ENCODE measurements around the gene INF2.

Gene INF2

DNA sequence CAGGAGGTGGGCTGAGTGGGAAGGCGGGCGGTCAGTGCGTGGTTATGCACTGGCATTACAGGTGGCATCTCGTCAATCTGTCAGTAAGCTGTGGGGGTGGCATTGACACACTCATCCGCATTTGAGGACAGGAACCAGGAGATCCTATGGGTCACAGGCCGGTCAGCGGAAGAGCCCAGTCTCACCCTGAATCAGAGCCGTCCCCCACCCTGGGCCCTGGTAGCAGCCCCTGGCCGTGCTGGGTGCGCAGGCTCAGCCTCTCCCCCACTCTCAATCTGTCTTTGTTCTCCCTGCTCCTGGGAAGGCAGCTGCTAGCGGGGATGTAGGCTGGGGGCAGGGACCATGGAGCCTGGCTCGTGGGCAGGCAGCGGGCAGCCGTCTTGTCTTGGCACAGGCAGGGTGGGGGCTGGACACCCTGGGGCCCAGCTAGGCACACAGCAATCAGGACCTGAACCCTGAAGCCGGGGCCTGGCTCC, 5.1 kb downstream of the INF2 start:
- no peak overlapping the region for H3K4me3 ChIP-seq (ENCODE audit: low read depth, low read length)
- no peak for DNase-seq (ENCODE audit: low read depth)
- no peak for TF ChIP-seq CTCF (conservative IDR thresholded peaks at IDR 0.05; ENCODE audit: low read depth, low read length)

- DNase-seq (ENCODE audit: low read depth), result no peak
- no peak overlapping the region for H3K4me3 ChIP-seq (ENCODE audit: low read depth, low read length)
- TF ChIP-seq CTCF (conservative IDR thresholded peaks at IDR 0.05; ENCODE audit: low read depth, low read length), result no peak
Observed at GRCh38 chr14:104694991-104695659, 5.7 kb downstream of the INF2 start.

GRCh38 chr14:104695660-104696000, 6.2 kb downstream of the INF2 start:
- no peak for TF ChIP-seq CTCF (conservative IDR thresholded peaks at IDR 0.05; ENCODE audit: low read depth, low read length)
- no peak for DNase-seq (ENCODE audit: low read depth)
- no peak overlapping the region for H3K4me3 ChIP-seq (ENCODE audit: low read depth, low read length)

DNA sequence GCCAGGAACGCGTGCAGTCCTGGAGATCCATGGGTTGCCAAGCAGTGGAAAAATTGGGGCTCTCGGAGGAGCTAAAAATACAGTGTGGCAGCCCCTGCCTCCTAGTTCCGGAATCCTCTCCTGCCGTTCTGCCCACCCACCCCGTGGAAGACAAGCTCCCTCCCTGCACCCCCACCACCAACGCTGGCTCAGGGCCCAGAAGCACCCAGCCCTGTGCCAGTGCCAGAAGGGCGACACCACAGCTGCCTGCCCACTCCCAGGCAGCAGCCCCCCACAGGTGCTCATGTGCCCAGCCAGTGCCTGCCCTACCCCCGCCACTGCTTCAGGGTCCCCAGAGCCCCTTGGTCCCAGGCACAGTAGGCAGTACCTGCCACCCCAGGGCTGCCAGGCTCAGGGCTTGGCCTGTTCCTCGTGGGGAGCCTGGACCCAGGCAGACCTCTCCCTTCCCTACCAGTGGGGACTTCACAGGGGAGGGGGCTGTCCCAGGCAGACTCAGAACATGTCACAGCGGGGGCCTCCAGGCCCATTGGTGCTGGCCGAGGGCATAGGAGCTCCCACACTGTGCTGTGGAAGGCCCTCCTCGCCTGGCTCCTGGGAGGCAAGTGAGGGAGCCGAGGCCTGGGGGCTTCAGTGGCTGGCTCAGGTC, 7.4 kb downstream of the INF2 start:
- TF ChIP-seq CTCF (conservative IDR thresholded peaks at IDR 0.05; ENCODE audit: low read depth, low read length), result no peak
- H3K4me3 ChIP-seq (ENCODE audit: low read depth, low read length), result no peak overlapping the region

DNA sequence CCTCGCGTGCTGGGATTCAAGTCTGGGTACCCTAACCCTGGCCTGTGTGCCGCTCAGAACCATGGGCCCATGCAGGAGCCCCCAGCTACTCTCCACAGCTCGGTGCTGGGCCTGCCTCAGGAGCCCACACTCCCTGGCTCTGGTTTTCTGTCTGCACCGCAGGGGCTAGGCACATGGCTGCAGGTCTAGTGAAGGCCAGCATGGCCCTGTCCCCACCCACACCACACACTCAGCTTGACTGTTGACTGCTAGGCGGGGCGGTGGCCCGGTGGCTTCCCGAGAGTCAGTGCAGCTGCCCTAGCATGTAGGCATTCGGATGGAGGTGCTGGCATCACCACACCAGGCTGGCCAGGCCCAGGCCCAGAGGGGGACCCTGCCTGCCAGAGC, 7.9 kb downstream of the INF2 start:
- TF ChIP-seq CTCF (conservative IDR thresholded peaks at IDR 0.05; ENCODE audit: low read depth, low read length), result no peak
- H3K4me3 ChIP-seq (ENCODE audit: low read depth, low read length), result no peak overlapping the region
- DNase-seq (ENCODE audit: low read depth), result no peak

More for the DNA sequence above, 7.4 kb downstream of the INF2 start:
- no peak for DNase-seq (ENCODE audit: low read depth)

GRCh38 chr14:104697892-104698583, 8.6 kb downstream of the INF2 start:
- H3K4me3 ChIP-seq (ENCODE audit: low read depth, low read length), result no peak overlapping the region
- peak; percentile 47 for DNase-seq (ENCODE audit: low read depth)
- no peak for TF ChIP-seq CTCF (conservative IDR thresholded peaks at IDR 0.05; ENCODE audit: low read depth, low read length)
